HG03442 (cell line): ENCODE data around the gene GOLGA6L9.
"Not testable (repeated sequence)": the region's sequence is repeated elsewhere in the genome, so short reads cannot be mapped to it uniquely, and the experiment has no call there.

ENCODE experiments used
- ATAC-seq: cut with Tn5 transposase; IDR thresholded peaks from one replicate; pipeline ENCODE4 v1.9.1; 2021; ENCODE audit warnings: mild to moderate bottlenecking, moderate library complexity; ENCODE audit not compliant: unreplicated experiment

The GOLGA6L9 gene, protein sequence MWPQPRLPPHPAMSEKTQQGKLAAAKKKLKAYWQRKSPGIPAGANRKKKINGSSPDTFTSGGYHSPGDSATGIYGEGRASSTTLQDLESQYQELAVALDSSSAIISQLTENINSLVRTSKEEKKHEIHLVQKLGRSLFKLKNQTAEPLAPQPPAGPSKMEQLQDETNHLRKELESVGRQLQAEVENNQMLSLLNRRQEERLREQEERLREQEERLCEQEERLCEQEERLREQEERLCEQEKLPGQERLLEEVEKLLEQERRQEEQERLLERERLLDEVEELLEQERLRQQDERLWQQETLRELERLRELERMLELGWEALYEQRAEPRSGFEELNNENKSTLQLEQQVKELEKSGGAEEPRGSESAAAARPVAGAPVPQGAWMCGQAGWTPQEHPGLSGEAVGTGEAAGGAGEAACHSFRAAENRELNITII

DNA sequence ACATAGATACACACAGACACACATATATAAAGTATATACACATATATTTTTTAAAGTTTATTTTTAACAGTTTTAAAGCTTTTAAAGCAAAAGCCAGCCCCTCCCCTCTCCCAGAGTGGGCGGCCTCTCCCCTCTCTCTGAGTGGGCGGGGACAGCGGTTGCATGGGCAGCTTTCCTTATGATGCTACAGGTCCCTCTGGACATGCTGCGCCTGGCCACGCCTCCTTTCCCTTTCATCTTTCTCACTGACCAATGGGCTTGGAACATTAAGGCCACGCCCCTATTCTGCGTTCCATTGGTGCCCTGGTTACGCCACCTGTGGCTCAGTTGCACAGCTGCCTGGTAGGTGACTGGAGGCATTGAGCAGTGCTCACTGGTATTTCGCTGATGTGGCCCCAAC, at the start of gene GOLGA6L9:
GOLGA6L9 (plus strand) TSS at position 124 of the 400 bp plus-strand sequence; CDS start at position 388, 264 bp downstream.
- ATAC-seq, result not testable (repeated sequence)

DNA sequence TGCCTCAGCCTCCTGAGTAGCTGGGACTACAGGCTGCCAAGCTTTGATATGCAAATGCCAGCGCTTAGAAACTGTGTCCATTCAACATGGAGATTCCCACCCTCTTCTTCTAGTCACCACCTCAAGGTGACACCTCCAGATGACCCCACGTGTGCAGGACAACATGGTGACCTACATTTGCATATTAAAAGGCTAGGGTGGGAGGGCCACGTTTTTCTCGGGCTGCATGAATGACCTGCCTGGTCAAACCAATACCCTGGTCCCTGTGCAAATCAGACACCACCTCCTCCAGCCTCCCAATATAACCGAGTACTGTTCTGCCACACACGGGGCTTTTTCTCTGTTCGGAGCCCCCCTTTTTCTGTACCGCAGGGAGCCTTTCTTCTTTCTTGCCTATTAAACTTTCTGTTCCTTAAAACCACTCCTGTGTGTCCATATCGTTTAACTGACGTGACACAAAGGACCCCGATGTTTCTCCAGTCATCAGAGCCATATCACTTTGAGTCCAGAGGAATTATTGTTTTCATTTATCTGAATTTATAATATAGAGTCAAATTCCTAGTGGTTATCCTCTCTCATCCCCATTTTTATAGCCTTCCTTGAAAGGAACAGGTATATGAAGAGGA, 48.2 kb upstream of the GOLGA6L9 start:
- not testable (repeated sequence) for ATAC-seq

DNA sequence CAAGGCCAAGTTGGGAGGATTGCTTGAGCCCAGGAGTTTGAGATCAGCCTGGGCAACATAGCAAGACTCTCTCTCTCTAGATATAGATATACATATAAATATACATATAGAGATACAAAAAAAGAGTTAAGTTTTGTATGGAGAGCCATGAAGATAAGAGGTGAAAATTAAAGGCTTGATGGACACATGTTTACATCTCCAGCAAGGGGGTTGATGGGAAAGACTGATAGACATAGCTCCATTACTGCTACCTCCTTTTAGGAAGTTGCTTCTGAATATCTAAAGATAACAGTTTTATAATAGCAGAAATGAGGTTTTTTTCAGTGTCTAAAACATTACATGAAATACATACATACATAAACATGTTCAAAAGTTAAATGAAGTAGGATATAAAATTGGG, 42.4 kb upstream of the GOLGA6L9 start:
- not testable (repeated sequence) for ATAC-seq

DNA sequence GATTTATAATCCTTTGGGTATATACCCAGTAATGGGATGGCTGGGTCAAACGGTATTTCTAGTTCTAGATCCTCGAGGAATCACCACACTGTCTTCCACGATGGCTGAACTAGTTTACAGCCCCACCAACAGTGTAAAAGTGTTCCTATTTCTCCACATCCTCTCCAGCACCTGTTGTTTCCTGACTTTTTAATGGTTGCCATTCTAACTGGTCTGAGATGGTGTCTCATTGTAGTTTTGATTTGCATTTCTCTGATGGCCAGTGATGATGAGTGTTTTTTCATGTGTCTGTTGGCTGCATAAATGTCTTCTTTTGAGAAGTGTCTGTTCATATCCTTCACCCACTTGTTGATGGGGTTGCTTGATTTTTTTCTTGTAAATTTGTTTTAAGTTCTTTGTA, 39.5 kb upstream of the GOLGA6L9 start:
- not testable (repeated sequence) for ATAC-seq

DNA sequence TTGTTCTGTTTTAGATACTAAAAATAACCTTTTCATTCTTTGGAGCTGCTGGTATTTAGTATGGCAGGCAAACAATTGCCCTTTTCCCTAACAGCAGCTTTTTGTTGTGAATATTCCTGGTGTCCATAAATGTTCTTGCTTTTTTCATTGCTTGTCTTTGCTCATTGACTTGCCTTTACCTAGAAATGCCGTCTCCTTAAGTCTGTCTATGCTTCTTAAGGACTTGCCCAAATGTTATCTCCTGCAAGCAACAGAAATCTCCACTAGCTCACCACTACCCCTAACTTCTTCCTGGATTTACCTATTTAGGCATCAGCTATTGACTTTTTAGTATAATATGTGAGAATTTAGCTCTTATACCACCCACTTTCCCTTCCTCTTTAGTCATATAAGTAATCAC, 37.5 kb upstream of the GOLGA6L9 start:
- not testable (repeated sequence) for ATAC-seq

DNA sequence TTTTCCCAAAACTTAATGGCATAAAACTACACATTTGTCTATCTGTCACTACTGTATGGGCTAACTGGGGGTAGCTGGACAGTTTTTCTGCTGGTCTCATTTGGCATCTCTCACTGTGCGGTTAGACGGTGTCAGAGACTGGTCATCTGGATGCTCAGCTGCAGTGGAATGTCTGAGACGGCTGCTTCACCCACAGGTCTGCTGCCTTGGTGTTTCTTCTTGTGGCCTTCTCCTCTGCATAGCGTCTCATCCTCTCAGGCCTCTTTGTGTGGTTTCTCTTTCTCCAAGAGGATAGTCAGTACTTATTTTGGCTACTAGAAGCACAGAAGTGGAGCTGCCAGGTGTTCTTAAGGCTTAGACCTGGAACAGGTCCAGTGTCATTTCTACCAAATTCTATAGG, 35.9 kb upstream of the GOLGA6L9 start:
- ATAC-seq, result no peak

DNA sequence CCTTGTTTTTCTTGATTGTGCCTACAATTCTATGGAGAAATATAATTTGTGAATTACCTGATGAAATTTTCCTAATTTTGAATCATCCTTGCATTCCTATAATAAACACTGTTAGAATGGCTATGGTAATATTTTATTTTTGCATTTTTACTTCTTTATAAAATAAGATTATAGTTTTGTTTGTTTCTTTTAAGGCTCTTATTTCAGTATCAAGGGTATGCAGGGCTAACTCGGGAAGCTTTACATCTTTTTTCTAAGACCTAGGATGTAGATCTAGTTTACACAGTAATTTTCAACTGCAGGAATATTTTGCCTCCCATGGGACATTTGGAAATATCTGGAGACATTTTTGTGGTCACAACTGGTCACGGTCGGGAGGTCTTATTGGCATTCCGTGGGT, 33.8 kb upstream of the GOLGA6L9 start:
- ATAC-seq, result not testable (repeated sequence)

DNA sequence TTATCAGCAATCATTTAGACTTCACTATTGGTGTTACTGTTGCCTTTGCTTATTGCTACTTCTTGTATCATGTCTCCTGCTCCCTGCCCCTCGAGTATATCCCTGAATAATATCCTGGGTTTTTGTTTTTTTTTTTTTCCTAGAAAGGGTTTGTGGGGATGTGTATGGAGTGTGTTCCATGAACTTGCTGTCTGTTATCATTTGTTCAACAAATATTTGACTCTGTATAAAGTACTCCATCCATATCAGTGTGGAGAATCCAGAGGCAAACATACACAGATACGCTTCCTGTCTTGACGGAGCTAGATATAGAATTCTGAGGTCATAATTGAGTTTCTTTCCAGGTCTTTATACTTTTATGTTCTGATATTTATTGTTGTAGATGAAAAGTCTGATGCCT, 31.8 kb upstream of the GOLGA6L9 start:
- ATAC-seq, result no peak

DNA sequence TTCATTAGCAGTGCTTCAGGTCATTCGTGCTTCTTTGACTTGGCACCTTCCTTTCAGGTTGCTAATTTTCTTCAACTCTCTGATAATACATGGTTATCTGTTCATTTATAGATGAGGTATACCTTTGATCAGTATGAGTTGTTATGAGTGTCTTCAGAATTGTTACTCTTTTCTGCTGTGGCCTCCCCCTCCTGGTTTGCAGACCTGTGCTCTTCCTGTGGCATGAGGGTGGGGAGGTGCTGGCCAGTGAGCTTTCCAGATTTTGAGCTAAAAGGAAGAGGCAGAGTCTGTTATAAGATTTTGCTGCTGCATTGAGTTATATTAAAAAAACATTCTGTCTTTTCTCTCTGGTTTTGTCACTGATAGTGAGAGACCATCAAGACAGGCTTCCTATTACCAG, 30.8 kb upstream of the GOLGA6L9 start:
- ATAC-seq, result no peak

DNA sequence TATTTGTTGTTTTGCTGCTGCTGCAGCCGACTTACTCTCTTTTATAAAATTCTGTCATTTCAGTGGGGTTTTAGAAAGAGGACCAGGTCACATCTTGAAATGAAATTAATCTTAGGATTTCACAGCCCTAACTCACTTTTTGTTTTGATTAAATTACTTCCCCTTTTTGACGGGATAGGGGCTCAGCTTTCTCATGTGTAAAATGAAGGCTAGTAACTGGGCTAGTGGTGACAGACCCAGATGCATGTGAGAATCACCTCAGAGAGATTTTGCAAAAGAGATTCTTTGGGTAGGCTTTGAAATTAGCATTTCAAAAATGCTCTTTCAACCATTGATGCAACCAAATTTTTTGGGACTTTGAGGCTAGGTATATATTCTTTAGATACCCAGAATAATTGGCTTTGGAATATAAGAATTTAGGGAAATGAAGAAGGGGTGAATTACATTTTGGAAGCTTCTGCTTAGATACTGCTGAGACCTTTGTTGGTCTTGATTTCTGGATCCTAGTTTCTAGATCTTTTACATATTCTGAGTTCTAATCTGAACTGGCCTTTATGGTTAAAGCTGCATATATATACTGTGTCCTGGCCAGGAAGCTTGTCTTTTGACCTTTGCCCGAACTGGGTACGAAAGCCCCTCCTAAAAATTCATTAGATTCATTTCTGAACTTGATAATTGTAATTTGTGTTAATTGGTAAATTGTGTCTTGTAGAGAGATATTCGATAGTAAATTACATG, 30.1 kb upstream of the GOLGA6L9 start:
- ATAC-seq, result not testable (repeated sequence)

DNA sequence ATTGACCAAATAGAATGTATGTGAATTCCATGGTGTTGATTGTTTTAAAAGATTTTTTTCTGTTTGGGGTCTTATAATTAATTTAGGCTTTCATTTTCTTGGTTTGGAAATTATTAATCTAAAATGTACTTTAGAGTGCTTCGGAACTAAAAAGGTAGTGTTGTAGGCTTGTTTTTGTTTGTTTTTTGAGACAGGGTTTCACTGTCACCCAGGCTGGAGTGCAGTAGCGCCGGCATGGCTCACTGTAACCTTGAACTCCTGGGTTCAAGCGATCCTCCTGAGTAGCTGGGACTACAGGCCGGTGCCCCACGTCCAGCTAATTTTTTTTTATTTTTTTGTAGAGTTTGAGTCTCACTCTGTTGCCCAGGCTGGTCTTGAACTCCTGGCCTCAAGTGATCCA, 27.7 kb upstream of the GOLGA6L9 start:
- ATAC-seq, result not testable (repeated sequence)

DNA sequence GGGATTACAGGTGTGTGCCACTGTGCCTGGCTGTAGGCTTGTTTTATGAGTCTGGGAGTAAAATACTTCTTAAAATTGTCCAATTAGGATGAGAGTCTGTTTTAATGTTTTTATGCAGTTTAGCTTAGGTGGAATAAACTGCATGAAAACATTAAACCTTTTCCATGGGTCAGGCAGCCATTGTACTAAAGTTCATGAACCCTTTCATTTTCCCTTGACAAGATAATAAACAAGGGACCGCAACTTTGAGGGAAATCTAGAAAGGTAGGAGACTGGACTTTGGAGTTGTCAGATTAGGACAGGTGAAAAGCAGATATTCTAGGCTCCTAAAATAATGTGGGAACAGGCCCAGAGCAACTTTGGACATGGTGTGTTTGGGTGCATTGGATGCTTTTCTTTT, 27.3 kb upstream of the GOLGA6L9 start:
- ATAC-seq, result not testable (repeated sequence)

DNA sequence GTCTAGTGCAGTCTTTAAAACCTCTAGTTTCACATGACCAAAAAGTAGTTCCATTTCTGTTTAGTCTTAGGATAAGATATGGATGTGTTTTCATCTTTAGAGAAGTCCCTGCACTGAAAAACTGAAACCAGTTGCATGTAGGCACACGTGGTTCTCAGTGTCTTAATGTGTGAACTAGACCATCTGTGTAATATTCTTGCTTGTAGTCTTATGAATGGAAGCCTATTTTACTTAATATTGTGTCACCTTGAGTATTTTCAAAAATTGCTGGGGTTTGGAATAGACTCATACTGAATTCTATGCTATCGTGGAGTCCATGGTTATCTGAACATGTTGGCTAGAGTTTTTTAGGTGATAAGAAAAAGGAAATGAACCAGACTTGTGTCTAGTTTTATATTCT, 23.4 kb upstream of the GOLGA6L9 start:
- ATAC-seq, result not testable (repeated sequence)

DNA sequence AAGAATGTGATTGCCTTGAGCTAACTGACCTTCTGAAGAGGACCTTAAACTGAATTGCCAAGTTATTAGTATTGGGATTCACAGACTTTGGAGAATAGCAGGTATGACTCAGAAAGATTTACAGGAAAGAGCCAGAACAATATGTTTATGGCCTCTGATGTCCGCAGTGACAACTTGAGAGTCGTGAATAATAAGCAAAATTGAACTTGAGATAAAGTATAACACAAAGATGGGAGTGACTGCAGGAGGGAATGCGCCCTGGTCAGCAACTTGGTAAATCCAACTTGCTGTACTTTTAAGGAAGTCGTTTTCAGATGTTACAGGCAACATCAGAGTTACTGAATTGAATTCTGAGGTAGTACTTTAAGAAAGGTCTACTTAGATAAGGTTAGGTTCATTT, 19.3 kb upstream of the GOLGA6L9 start:
- ATAC-seq, result not testable (repeated sequence)

DNA sequence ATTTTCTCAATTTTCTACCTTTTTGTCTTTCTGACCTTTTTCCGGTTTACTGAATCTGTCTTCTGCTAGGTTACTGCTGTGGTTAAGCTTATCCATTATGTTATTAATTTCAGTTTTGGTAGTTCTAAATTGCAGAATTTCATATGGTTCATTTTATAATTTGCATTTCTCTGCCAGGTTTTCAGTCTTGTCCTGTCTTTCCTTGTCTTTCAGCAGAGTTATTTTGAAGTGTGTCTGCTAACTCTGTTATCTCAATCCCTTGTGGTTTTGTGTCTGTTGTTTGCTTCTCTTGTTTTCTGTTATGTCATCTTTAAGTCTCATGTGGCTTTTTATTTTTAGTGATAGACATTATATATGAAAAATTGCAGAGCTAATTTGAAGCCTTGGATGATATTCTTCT, 18.0 kb upstream of the GOLGA6L9 start:
- ATAC-seq, result not testable (repeated sequence)

DNA sequence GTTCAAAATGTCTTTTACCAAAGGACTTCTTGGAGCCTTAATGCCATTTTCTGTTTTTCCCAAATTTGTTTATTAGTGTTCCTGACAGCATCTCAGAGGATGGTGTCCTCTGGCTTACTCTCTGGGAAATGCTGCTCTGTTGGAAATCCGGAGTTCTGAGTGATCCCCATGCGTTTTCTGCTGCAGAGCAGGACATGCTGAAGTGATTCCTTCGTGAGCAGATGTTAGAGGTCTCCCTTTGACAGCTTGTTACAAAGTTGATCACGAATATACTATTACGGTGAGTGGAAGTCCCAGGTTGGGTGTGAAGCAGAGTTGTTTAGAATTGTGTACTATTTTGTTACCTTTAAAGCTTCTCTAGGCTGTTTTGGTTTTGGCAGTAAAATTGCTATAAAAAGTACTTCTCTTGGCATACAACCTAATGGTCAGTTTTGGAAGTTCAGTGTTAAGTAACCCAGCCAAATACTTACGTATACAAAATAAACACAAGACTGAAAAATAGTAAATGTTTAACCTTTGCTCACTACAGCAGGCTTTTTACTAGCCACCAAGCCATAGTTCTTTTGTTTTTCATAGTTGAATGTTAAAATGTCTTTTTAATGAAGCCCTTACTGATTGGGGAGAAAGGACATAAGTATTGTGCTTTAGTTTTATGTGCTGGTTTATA, 15.0 kb upstream of the GOLGA6L9 start:
- not testable (repeated sequence) for ATAC-seq

DNA sequence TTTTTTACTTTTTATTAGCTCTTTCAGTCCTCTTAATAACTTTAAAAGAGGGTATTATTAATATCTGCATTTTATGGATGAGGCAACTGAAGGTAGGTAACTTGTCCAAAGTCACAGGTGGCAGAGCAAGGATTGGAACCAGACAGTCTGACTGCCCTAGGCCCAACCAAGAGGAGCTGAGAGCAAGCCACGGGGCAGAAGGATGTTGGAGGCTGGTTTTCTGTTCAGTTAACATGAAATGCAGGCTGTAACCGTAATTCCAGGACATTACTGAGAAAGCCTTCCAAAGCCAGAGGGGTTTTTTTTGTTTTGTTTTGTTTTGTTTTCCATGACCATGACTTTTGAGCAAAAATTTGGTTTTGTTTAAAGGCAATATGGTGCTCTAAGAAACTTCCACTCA, 9.1 kb upstream of the GOLGA6L9 start:
- not testable (repeated sequence) for ATAC-seq

DNA sequence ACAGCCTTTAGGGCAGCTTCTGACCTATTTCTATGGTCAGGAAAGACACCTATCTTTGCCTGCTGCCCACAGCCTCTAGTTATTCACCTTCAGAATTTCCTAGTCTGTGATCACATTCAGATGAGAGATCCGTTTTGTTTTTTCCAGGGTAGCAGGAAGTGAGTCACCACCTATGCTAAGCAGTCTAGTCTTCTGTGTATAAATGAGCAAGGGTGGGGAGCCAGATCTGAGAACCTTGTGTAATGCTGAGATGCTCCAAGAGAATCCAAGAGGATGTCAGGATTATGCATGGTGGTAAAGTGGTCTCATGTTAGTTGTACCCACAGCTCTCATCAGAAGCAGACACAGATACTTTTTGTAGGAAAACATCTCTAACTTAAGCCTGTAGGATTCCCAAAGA, 8.7 kb upstream of the GOLGA6L9 start:
- not testable (repeated sequence) for ATAC-seq

DNA sequence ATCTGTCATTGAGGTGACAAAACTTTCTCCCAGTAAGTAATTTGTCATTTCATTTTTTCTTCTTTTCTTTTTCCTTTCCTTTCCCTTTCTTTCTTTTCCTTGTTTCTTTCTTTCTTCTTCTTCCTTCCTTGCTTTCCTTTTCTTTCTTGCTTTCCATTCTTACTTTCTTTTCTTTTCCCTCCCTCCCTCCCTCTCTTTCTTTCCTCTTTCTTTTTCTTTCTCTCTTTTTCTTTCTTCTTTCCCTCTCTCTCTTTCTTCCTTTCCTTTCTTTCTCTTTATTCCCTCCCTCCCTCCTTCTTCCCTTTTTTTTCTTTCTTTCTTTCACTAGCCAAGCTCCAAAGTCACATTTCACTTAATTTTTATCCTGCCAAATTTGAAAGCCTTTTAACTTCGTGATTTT, 2.5 kb upstream of the GOLGA6L9 start:
- not testable (repeated sequence) for ATAC-seq

DNA sequence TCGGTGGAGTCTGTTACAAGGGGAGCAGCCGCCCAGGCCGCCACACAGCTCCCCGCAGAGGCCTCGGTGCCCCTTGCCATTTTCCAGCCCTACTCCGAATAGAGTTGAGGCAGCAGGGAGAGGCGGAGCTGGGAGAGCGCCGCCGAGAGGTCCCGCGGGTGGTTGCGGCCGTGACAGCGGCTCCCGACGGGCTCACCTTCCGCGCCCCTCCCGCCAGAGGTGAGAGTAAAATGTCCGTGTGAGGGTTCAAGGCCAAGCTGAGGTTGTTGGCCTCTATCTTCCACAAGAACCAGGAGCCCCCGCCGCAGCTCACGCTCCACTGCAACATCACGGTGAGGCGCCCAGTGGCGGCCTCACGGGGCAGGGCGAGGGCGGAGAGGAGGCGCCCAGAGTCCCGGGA, 15.8 kb downstream of the GOLGA6L9 start:
- ATAC-seq, result not testable (repeated sequence)

DNA sequence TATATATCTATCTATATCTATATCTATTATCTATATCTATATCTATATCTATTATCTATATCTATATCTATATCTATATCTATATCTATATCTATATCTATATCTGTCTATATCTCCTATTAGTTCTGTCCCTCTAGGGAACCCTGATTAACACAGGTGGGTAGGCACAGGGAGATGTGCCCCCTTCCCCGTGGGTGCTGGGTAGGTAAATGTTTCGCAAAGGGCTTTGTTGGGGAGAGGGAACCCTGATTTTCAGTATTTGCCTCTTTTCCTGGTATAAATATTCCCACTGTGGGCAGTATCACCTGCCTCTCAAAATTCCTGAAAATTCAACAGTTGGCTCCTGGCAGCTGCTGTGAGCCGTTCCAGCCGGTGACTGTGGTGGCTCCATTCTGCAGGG, 27.7 kb downstream of the GOLGA6L9 start:
- not testable (repeated sequence) for ATAC-seq
